ENCODE results near the gene RAB3C.
"Not testable (repeated sequence)": the region's sequence is repeated elsewhere in the genome, so short reads cannot be mapped to it uniquely, and the experiment has no call there.

RAB3C gene

GRCh38 chr5:58680503-58680902, 97.6 kb downstream of the RAB3C start:
- no peak for DNase-seq

- DNase-seq, result no peak
These were observed 99.1 kb downstream of the RAB3C start for GRCh38 chr5:58681943-58682342.

GRCh38 chr5:58683567-58683966, 100.7 kb downstream of the RAB3C start:
- no peak for DNase-seq

GRCh38 chr5:58687079-58687478, 104.2 kb downstream of the RAB3C start:
- no peak for DNase-seq

GRCh38 chr5:58687595-58687994, 104.7 kb downstream of the RAB3C start:
- DNase-seq, result no peak

- not testable (repeated sequence) for DNase-seq
These were observed 116.3 kb downstream of the RAB3C start for GRCh38 chr5:58699088-58699761.

GRCh38 chr5:58699762-58700118, 116.9 kb downstream of the RAB3C start:
- no peak for DNase-seq

GRCh38 chr5:58703925-58704555, 121.2 kb downstream of the RAB3C start:
- no peak for DNase-seq

- no peak for DNase-seq
These were observed 123.9 kb downstream of the RAB3C start for GRCh38 chr5:58706736-58707135.

- no peak for DNase-seq
These were observed 125.6 kb downstream of the RAB3C start for GRCh38 chr5:58708456-58708855.

- not testable (repeated sequence) for DNase-seq
These were observed 127.5 kb downstream of the RAB3C start for GRCh38 chr5:58710425-58710824.

- no peak for DNase-seq
These were observed 128.0 kb downstream of the RAB3C start for GRCh38 chr5:58710871-58711270.

GRCh38 chr5:58711965-58712364, 129.1 kb downstream of the RAB3C start:
- DNase-seq, result no peak

GRCh38 chr5:58714046-58714445, 131.2 kb downstream of the RAB3C start:
- DNase-seq, result no peak

- DNase-seq, result no peak
These were observed 133.3 kb downstream of the RAB3C start for GRCh38 chr5:58715997-58716656.

GRCh38 chr5:58716713-58717112, 133.8 kb downstream of the RAB3C start:
- no peak for DNase-seq

- no peak for DNase-seq
These were observed 134.6 kb downstream of the RAB3C start for GRCh38 chr5:58717303-58718007.

- no peak for DNase-seq
These were observed 135.5 kb downstream of the RAB3C start for GRCh38 chr5:58718269-58718978.

GRCh38 chr5:58722160-58722559, 139.3 kb downstream of the RAB3C start:
- no peak for DNase-seq

GRCh38 chr5:58724992-58725391, 142.1 kb downstream of the RAB3C start:
- no peak for DNase-seq

- no peak for DNase-seq
These were observed 148.8 kb downstream of the RAB3C start for GRCh38 chr5:58731641-58732040.

GRCh38 chr5:58735637-58736036, 152.8 kb downstream of the RAB3C start:
- DNase-seq, result no peak

- no peak for DNase-seq
These were observed 153.3 kb downstream of the RAB3C start for GRCh38 chr5:58736214-58736613.

Measured in activated T-cell treated with anti-CD3 and anti-CD28 coated beads, Interleukin-2, amount 50 U/mL, for 1 hour (primary cell).